ENCODE measurements around the gene GABBR1. TPM values are rescaled to one million over a fixed set of nuclear protein-coding genes. Genes with fewer than 3 reads are reported as not detected.

GABBR1 gene
- 4.6 and 6.6 TPM in 2 replicates for total RNA-seq

DNA sequence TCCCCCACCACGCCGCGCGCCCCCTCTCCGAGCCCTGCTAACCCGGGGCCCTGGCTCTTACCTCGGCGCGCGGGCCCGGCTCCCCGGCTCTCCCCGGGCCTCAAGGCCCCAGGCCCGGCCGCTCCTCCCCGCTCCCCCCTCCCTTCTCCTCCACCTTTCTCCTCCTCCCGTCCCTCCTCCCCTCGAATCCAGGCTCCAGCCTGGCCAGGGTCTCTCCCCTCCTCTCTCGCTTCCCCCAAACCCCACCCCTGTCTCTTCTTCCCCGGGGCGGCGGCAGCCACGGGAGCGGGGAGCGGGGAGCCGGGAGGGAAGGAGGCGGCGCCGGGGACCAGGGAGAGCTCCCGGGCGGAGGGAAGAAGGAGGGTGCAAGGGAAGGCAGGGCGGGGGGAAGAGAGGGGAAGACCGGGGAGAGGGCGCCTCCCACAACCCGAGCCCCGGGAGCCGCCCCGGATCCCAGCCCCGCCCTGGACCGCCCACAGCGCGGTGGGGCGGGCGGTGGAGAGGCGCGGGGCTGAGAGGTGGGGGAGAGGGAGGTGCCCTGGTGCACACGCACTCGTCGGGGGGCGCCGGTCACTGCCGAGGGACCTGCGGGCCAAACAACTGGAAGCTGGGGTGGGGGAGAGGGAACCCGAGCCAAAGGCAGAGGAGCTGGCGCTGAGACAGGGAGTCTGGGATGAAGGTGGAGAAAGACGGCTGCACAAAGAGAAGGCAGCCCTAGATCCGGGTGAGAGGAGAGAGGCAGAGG lies at the start of gene GABBR1:
GABBR1 (minus strand) TSS at position 395 of the 745 bp plus-strand sequence. CDS start 798 bp downstream, outside the sequence.

GRCh38 chr6:29680904-29681303 lies 47.9 kb upstream of the GABBR1 start, which contains the start of gene ZFP57:
ZFP57 (minus strand) TSS chr6:29681152; CDS start chr6:29677003, 4,149 bp downstream.

DNA sequence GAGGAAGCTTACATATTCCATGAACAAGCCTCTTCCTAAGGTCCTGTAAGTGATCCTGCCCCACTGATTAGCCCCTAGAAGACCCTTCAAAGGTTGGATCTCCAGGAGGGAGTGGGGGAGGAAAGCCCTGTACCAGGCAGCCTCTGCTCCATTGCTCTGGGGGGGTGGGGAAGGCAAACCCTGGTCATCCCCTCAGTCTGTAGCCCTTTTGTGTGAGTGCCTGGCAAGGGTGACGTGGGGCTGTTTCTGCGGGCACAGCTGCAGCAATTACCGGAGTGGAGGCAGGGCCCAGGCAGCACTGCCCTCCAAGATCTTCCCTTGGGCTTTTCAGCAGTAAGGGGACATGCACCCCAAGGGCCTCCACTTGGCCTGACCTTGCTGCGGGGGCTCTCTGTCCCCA lies 23.8 kb upstream of the GABBR1 start, which contains the start of gene MOG:
MOG (plus strand) TSS at position 295 of the 400 bp plus-strand sequence. CDS start 118 bp downstream, outside the sequence.

GRCh38 chr6:29584821-29585220 lies 48.2 kb downstream of the GABBR1 start, which contains the start of gene OR2H2:
OR2H2 (plus strand) TSS chr6:29585121; CDS start chr6:29587945, 2,824 bp downstream.

GRCh38 chr6:29559524-29560287 lies 73.3 kb downstream of the GABBR1 start, which contains the start of gene UBD:
UBD (minus strand) TSS chr6:29559732; CDS start chr6:29559701, 31 bp downstream.

Small RNAs within 50 kb of the gene (small RNA-seq; reads per million reads assigned to genes)
- gene SNORD32B (not detected), gene SUMO2P1 (not detected), gene TMEM183AP1 (not detected)

Other genes with a start within 250 kb of the GABBR1 start
- gene OR12D2, start 237.6 kb downstream of the GABBR1 start, total RNA-seq: not detected in 2 replicates
- not detected in 2 replicates for gene OR12D1, start 218.3 kb downstream of the GABBR1 start, total RNA-seq
- not detected in 2 replicates for gene OR10C1, start 193.9 kb downstream of the GABBR1 start, total RNA-seq
- gene OR11A1, start 176.1 kb downstream of the GABBR1 start, total RNA-seq: not detected in 2 replicates
- gene OR2H1, start 176.0 kb downstream of the GABBR1 start, total RNA-seq: not detected in 2 replicates
- not detected in 2 replicates for gene MAS1L, start 145.2 kb downstream of the GABBR1 start, total RNA-seq
- 3.9 and 7.5 TPM in 2 replicates for gene UBD, start 73.5 kb downstream of the GABBR1 start, total RNA-seq
- gene OR2H2, start 48.1 kb downstream of the GABBR1 start, total RNA-seq: not detected in 2 replicates
- gene MOG, start 23.9 kb upstream of the GABBR1 start, total RNA-seq: not detected in 2 replicates
- 0.10 TPM in 1 of 2 replicates, not detected in the other for gene ZFP57, start 48.0 kb upstream of the GABBR1 start, total RNA-seq
- gene HLA-F, start 90.3 kb upstream of the GABBR1 start, total RNA-seq: 0.98 and 5.7 TPM in 2 replicates
- not detected in 2 replicates for gene HLA-G, start 194.6 kb upstream of the GABBR1 start, total RNA-seq